ENCODE data around the gene IFT81. TPM values are rescaled to one million over a fixed set of nuclear protein-coding genes. Genes with fewer than 3 reads are reported as not detected.

Gene IFT81
- total and polyA plus RNA-seq, 2 of the 13 experiments (the other 11 are each of a cell fraction or from before 2014, with no cell fraction given): 4.2 to 13.0 TPM

GRCh38 chr12:110111476-110112334, 12.5 kb upstream of the IFT81 start (continued):
- TF ChIP-seq, protein P1, sequence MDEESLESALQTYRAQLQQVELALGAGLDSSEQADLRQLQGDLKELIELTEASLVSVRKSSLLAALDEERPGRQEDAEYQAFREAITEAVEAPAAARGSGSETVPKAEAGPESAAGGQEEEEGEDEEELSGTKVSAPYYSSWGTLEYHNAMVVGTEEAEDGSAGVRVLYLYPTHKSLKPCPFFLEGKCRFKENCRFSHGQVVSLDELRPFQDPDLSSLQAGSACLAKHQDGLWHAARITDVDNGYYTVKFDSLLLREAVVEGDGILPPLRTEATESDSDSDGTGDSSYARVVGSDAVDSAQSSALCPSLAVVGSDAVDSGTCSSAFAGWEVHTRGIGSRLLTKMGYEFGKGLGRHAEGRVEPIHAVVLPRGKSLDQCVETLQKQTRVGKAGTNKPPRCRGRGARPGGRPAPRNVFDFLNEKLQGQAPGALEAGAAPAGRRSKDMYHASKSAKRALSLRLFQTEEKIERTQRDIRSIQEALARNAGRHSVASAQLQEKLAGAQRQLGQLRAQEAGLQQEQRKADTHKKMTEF (CRISPR knock-in tag; IDR thresholded peaks at IDR 0.05): peak; percentile 71; the same call in 1 of the 2 replicates
- TF ChIP-seq KLF16 (CRISPR knock-in tag; IDR thresholded peaks at IDR 0.05) (no peak; a peak in 1 of 4 replicates), POLR2G (IDR thresholded peaks at IDR 0.05; ENCODE audit: low read depth, low read length) (0 out of 2 replicates have a peak, but pooled peaks have one; percentile 38), PLRG1 (conservative IDR thresholded peaks at IDR 0.05) (no peak), ZIK1 (CRISPR knock-in tag; IDR thresholded peaks at IDR 0.05; ENCODE audit: borderline replicate concordance, low read depth) (no peak), RBM39 (IDR thresholded peaks at IDR 0.05; ENCODE audit: low read depth, low read length, poor library complexity, severe bottlenecking) (no peak), CTCF (CRISPR knock-in tag; IDR thresholded peaks at IDR 0.05) (no peak), MBD4 (IDR thresholded peaks at IDR 0.05; ENCODE audit: borderline replicate concordance, low read length) (no peak), NFE2L1 (CRISPR knock-in tag; IDR thresholded peaks at IDR 0.05; ENCODE audit: borderline replicate concordance) (no peak), ZNF3 (CRISPR knock-in tag; IDR thresholded peaks at IDR 0.05) (no peak), HOXA3 (CRISPR knock-in tag; IDR thresholded peaks at IDR 0.05) (peak; percentile 67; the same call in 1 of the 2 replicates), DMAP1 (CRISPR knock-in tag; IDR thresholded peaks at IDR 0.05) (no peak), SNRNP70 (IDR thresholded peaks at IDR 0.05; ENCODE audit: low read depth, low read length) (no peak), CAMTA2 (CRISPR knock-in tag; IDR thresholded peaks at IDR 0.05; ENCODE audit: borderline replicate concordance) (no peak), ZNF329 (CRISPR knock-in tag; IDR thresholded peaks at IDR 0.05; ENCODE audit: low read depth) (no peak), TSC22D2 (CRISPR knock-in tag; IDR thresholded peaks at IDR 0.05; ENCODE audit: borderline replicate concordance) (no peak), MZF1 (CRISPR knock-in tag; IDR thresholded peaks at IDR 0.05; ENCODE audit: borderline replicate concordance) (no peak), ZNF143 (CRISPR knock-in tag; IDR thresholded peaks at IDR 0.05) (no peak), AFF4 (CRISPR knock-in tag; IDR thresholded peaks at IDR 0.05) (0 out of 2 replicates have a peak, but pooled peaks have one; percentile 15)
- TF ChIP-seq, protein P2, sequence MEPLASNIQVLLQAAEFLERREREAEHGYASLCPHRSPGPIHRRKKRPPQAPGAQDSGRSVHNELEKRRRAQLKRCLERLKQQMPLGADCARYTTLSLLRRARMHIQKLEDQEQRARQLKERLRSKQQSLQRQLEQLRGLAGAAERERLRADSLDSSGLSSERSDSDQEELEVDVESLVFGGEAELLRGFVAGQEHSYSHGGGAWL (CRISPR knock-in tag; IDR thresholded peaks at IDR 0.05): no peak
- TF ChIP-seq, protein P3, sequence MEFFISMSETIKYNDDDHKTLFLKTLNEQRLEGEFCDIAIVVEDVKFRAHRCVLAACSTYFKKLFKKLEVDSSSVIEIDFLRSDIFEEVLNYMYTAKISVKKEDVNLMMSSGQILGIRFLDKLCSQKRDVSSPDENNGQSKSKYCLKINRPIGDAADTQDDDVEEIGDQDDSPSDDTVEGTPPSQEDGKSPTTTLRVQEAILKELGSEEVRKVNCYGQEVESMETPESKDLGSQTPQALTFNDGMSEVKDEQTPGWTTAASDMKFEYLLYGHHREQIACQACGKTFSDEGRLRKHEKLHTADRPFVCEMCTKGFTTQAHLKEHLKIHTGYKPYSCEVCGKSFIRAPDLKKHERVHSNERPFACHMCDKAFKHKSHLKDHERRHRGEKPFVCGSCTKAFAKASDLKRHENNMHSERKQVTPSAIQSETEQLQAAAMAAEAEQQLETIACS (CRISPR knock-in tag; IDR thresholded peaks at IDR 0.05): no peak

All from HepG2 (cell line).